Skeletal muscle cell (primary cell): ENCODE results near the gene ABCB11.

Experiments
- DNase-seq: peaks from one replicate; pipeline ENCODE4 v3.0.0-alpha.2; 2010; ENCODE audit warnings: low read depth
- H3K4me3 ChIP-seq: 2 replicates; pipeline ENCODE4 v1.5.1; 2011; ENCODE audit warnings: low read depth, mild to moderate bottlenecking, control low read depth, low read length, moderate library complexity

The ABCB11 gene

GRCh38 chr2:168992026-168992425 lies 39.1 kb downstream of the ABCB11 start:
- no peak for DNase-seq
- no peak overlapping the region for H3K4me3 ChIP-seq

DNA sequence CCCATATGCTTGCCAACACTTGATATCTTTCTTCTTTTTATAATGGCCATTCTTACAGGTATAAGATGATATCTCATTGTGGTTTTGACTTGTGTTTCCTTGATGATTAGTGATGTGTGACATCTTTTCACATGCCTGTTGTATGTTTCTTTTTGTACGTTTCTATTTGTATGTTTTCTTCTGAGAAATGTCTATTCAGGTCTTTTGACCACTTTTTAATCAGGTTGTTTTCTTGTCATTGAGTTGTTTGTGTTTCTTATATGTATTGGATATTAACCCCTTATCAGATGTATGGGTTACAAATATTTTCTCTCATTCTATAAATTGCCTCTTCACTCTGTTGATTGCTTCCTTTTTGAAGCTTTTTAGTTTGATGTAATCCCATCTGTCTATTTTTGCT lies 42.4 kb downstream of the ABCB11 start:
- H3K4me3 ChIP-seq: no peak overlapping the region
- no peak for DNase-seq

DNA sequence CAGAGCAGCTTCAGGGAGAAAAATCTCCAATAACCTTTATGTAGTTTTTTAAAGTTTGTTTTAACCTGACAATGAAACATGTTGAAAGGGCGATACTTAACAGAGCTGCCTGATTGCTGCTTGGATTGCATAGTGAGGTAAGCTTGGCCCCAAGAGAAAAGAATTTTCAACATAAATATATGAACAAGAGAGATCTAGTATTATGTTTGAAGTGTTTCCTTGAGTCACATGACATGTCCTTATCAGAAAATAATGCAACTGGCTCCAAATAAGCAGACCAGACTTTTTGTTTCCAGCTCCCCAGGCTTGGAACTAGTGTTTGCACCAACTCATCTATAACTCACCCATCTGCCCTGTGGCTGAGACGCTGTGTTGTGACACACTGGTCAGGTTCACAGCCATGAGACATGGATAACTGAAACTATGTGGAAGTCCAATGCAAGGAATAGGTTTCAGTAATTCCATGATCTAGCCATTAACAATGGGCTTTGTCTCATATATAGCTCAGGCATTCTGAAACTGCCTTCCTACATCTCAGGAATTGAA lies 44.7 kb downstream of the ABCB11 start:
- no peak for DNase-seq
- no peak overlapping the region for H3K4me3 ChIP-seq

GRCh38 chr2:168981651-168982050 lies 49.5 kb downstream of the ABCB11 start:
- no peak for DNase-seq
- no peak overlapping the region for H3K4me3 ChIP-seq

GRCh38 chr2:168978461-168978861 lies 52.7 kb downstream of the ABCB11 start:
- no peak for DNase-seq
- no peak overlapping the region for H3K4me3 ChIP-seq

GRCh38 chr2:168977608-168978007 lies 53.5 kb downstream of the ABCB11 start:
- DNase-seq: no peak
- H3K4me3 ChIP-seq: no peak overlapping the region

- no peak overlapping the region for H3K4me3 ChIP-seq
- no peak for DNase-seq
These were observed 55.0 kb downstream of the ABCB11 start for GRCh38 chr2:168976034-168976654.

GRCh38 chr2:168974428-168974827 lies 56.7 kb downstream of the ABCB11 start:
- no peak for DNase-seq

GRCh38 chr2:168971261-168971660 lies 59.9 kb downstream of the ABCB11 start:
- no peak overlapping the region for H3K4me3 ChIP-seq
- no peak for DNase-seq

More at GRCh38 chr2:168974428-168974827, 56.7 kb downstream of the ABCB11 start:
- H3K4me3 ChIP-seq: no peak overlapping the region

- no peak for DNase-seq
- H3K4me3 ChIP-seq: no peak overlapping the region
These were observed 60.4 kb downstream of the ABCB11 start for GRCh38 chr2:168970711-168971233.

DNA sequence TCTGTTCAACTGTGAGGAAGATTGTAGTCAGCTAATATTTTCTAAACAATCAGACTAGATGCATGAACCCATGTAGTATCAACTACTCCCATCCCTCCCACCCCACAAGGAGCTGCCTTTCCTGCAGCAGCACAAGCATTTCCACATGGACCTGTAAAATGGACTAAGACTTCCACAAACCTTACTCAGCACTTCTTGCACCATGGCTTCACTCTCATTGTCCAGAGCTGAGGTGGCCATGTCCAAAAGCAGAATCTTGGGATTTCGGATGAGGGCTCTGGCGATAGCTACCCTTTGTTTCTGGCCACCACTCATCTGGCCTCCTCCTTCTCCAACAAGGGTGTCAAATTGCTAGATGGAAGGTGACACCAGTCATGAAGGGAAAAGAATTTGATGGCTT lies 61.3 kb downstream of the ABCB11 start:
- no peak for DNase-seq
- H3K4me3 ChIP-seq: no peak overlapping the region

- no peak overlapping the region for H3K4me3 ChIP-seq
- DNase-seq: no peak
These were observed 62.8 kb downstream of the ABCB11 start for GRCh38 chr2:168968342-168968741.

DNA sequence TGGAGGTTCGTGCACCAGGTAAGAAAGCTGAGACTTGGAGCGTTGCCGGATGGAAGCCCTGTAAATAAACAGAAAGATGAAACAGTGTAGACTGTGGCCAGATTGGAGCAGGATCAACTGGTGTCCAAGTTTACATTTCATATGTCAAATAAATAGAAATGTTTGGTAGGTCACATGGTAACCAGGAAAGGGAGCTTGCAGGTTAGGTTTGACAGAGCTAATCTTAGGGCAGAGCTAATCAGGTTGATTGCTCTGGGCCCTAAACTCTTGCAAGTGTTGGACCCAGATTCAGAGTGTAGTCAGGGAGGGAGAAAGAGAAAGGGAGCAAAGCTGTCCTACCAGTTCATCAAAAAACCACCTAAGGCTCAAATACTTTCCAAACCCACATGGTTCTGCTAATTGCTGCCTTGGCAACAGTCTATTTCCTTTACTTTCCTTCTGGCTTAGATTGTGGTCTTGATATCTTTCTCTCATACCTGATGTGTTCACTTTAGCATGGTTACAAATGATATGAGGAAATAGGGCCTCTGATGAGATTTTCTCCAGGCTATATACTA lies 66.8 kb downstream of the ABCB11 start:
- no peak overlapping the region for H3K4me3 ChIP-seq
- no peak for DNase-seq

- peak; percentile 4 for DNase-seq
- H3K4me3 ChIP-seq: no peak overlapping the region
These were observed 68.5 kb downstream of the ABCB11 start for GRCh38 chr2:168962636-168963035.

GRCh38 chr2:168961450-168962229 lies 69.5 kb downstream of the ABCB11 start:
- peak; percentile 48 for DNase-seq
- H3K4me3 ChIP-seq: no peak overlapping the region

DNA sequence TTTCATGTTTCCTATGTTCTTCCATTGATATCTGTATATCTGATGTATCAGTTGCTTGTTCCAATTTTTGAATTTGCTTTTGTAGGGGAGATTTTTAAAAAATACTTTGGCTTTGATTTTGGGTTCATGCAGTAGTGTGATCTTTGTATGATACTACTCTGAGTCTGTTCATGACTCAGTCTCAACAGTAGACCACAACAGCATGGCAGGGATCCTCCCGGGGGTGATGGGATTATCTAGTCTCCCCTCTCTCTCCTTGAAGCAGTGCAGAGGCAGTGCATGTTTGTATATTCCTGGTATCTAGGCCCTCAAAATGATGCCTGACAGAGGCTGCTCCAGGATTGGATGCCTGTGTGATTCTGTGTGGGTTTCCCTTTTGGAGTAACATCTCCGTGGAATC lies 74.7 kb downstream of the ABCB11 start:
- no peak for DNase-seq

DNA sequence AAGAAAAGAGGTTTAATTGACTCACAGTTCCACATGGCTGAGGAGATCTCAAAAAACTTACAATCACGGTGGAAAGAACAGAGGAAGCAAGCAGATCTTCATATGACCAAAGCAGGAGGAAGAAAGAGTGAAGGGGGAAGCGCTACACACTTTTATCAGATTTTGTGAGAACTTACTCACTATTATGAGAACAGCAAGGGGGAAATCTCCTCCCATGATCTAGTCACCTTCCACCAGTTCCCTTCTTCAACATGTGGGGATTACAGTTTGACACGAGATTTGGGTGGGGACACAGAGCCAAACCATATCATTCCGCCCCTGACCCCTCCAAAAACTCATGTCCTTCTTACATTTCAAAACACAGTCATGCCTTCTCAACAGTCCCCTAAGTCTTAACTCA lies 75.8 kb downstream of the ABCB11 start:
- no peak overlapping the region for H3K4me3 ChIP-seq
- DNase-seq: no peak

More for the DNA sequence above, 74.7 kb downstream of the ABCB11 start:
- no peak overlapping the region for H3K4me3 ChIP-seq

DNA sequence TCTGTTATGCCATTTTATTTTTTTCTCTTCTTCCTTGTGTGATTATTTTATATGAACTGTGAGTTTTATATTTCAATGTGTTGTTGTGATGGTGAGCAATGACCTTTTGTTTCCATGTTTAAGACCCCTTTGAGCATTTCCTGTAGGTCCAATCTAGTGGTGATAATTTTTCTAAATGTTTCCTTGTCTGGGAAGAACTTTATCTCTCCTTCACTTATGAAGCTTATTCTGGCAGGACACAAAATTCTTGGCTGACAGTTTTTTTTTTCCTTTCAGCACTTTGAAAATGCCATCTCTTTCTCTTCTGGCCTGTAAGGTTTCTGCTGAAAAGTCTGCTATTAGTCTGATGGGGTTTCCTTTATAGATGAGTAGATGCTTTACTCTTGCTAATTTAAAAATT lies 76.9 kb downstream of the ABCB11 start:
- no peak overlapping the region for H3K4me3 ChIP-seq
- no peak for DNase-seq

DNA sequence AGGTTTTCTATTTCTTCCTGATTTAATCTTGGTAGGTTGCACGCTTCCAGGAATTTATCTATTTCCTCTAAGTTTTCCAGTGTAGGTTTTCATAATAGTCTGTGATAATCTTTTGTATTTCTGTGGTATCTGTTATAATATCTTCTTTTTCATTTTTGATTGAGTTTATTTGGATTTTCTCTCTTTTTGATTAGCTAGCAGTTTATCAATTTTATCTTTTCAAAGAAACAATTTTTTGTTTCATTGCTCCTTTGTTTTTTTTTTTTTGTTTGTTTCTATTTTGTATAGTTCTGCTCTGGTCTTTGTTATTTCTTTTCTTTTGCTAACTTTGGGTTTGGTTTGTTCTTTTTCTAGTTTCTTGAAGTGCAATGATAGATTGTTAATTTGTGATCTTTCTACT lies 78.7 kb downstream of the ABCB11 start:
- no peak overlapping the region for H3K4me3 ChIP-seq
- DNase-seq: no peak

DNA sequence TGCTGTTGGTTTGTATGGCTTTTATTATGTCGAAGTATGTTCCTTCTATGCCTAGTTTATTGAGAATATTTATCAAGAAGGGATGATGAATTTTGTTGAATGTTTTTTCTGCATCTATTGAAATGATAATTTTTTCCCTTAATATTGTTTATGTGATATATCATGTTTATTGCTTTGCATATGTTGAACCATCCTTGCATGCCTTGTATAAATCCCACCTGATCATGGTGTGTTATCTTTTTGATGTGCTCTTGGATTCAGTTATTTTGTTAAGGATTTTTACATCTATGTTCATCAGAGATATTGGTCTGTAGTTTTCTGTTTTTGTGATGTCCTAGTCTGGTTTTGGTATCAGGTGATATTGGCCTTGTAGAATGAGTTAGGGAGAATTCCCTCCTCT lies 79.3 kb downstream of the ABCB11 start:
- H3K4me3 ChIP-seq: no peak overlapping the region
- no peak for DNase-seq
